Activated CD8-positive, alpha-beta memory T cell treated with anti-CD3 and anti-CD28 coated beads for 1 hour (primary cell): ENCODE data around the gene SH3GLB1.

Experiments
- DNase-seq, 2 donors: peaks; one replicate each; pipeline ENCODE4 v3.0.0-alpha.2; 2020; ENCODE audit warnings: low read depth in 1 of 2; ENCODE audit errors: extremely low read depth in 1 of 2

SH3GLB1 gene

GRCh38 chr1:86731416-86731815 lies 27.0 kb downstream of the SH3GLB1 start:
- no peak for DNase-seq

GRCh38 chr1:86733340-86733739 lies 29.0 kb downstream of the SH3GLB1 start:
- DNase-seq, result no peak

- no peak for DNase-seq
Observed at GRCh38 chr1:86739648-86740509, 35.5 kb downstream of the SH3GLB1 start.

- peak in 1 of 2 donors; percentile 11 for DNase-seq
Observed at GRCh38 chr1:86741947-86742572, 37.7 kb downstream of the SH3GLB1 start.

GRCh38 chr1:86747304-86747703 lies 42.9 kb downstream of the SH3GLB1 start:
- DNase-seq, result no peak

- DNase-seq, result no peak
Observed at GRCh38 chr1:86748622-86749373, 44.4 kb downstream of the SH3GLB1 start.

GRCh38 chr1:86750076-86750475 lies 45.7 kb downstream of the SH3GLB1 start:
- DNase-seq, result no peak

GRCh38 chr1:86750530-86750929 lies 46.2 kb downstream of the SH3GLB1 start:
- DNase-seq, result no peak

GRCh38 chr1:86751923-86752322 lies 47.5 kb downstream of the SH3GLB1 start:
- DNase-seq, result no peak

- DNase-seq, result no peak
Observed at GRCh38 chr1:86753700-86754099, 49.3 kb downstream of the SH3GLB1 start.

GRCh38 chr1:86754265-86754974 lies 50.0 kb downstream of the SH3GLB1 start:
- DNase-seq, result no peak

- no peak for DNase-seq
Observed at GRCh38 chr1:86756062-86756406, 51.7 kb downstream of the SH3GLB1 start.

- no peak for DNase-seq
Observed at GRCh38 chr1:86757272-86757984, 53.1 kb downstream of the SH3GLB1 start.

- no peak for DNase-seq
Observed at GRCh38 chr1:86758570-86758969, 54.2 kb downstream of the SH3GLB1 start.

- no peak for DNase-seq
Observed at GRCh38 chr1:86760199-86760598, 55.8 kb downstream of the SH3GLB1 start.

GRCh38 chr1:86762336-86762735 lies 58.0 kb downstream of the SH3GLB1 start:
- no peak for DNase-seq

GRCh38 chr1:86764523-86764922 lies 60.1 kb downstream of the SH3GLB1 start:
- no peak for DNase-seq

- DNase-seq, result no peak
Observed at GRCh38 chr1:86765073-86765472, 60.7 kb downstream of the SH3GLB1 start.

- no peak for DNase-seq
Observed at GRCh38 chr1:86765674-86766073, 61.3 kb downstream of the SH3GLB1 start.

GRCh38 chr1:86768554-86768953 lies 64.2 kb downstream of the SH3GLB1 start:
- DNase-seq, result no peak
